HEK293 (cell line): ENCODE results near the gene SHCBP1.

Experiments
- KLF1 ChIP-seq: fragments of 450-650 bp; formaldehyde crosslinking; IDR thresholded peaks from 2 replicates; pipeline ENCODE4 v1.5.1; 2016; ENCODE audit warnings: missing biosample characterization, missing genetic modification characterization
- PRDM1 ChIP-seq: fragments of 450-650 bp; formaldehyde crosslinking; IDR thresholded peaks from 2 replicates; pipeline ENCODE4; 2016; ENCODE audit warnings: missing biosample characterization, missing genetic modification characterization
- YY1 ChIP-seq: fragments of 450-650 bp; formaldehyde crosslinking; IDR thresholded peaks from 2 replicates; pipeline ENCODE4 v1.5.1; 2018; ENCODE audit warnings: missing biosample characterization, missing genetic modification characterization
- ZBTB1 ChIP-seq: fragments of 450-650 bp; formaldehyde crosslinking; IDR thresholded peaks from 2 replicates; pipeline ENCODE4 v1.5.1; 2016; ENCODE audit warnings: missing biosample characterization, missing genetic modification characterization
- ZNF10 ChIP-seq: fragments of 450-650 bp; formaldehyde crosslinking; IDR thresholded peaks from 2 replicates; pipeline ENCODE4 v1.5.1; 2017; ENCODE audit warnings: missing biosample characterization, missing genetic modification characterization
- ZNF112 ChIP-seq: fragments of 450-650 bp; formaldehyde crosslinking; IDR thresholded peaks from 2 replicates; pipeline ENCODE4 v1.5.0; 2017; ENCODE audit warnings: missing biosample characterization, missing genetic modification characterization
- ZNF529 ChIP-seq: fragments of 450-650 bp; formaldehyde crosslinking; IDR thresholded peaks from 2 replicates; pipeline ENCODE4 v1.5.1; 2017; ENCODE audit warnings: missing genetic modification characterization, missing biosample characterization; ENCODE audit not compliant: insufficient replicate concordance
- TF ChIP-seq, protein P1 (sequence below): fragments of 450-650 bp; formaldehyde crosslinking; IDR thresholded peaks from 2 replicates; pipeline ENCODE4 v1.5.1; 2016; ENCODE audit warnings: missing biosample characterization, missing genetic modification characterization
- TF ChIP-seq, protein P2 (sequence below): fragments of 450-650 bp; formaldehyde crosslinking; IDR thresholded peaks from 2 replicates; pipeline ENCODE4 v1.5.1; 2016; ENCODE audit warnings: missing biosample characterization, missing genetic modification characterization

DNA sequence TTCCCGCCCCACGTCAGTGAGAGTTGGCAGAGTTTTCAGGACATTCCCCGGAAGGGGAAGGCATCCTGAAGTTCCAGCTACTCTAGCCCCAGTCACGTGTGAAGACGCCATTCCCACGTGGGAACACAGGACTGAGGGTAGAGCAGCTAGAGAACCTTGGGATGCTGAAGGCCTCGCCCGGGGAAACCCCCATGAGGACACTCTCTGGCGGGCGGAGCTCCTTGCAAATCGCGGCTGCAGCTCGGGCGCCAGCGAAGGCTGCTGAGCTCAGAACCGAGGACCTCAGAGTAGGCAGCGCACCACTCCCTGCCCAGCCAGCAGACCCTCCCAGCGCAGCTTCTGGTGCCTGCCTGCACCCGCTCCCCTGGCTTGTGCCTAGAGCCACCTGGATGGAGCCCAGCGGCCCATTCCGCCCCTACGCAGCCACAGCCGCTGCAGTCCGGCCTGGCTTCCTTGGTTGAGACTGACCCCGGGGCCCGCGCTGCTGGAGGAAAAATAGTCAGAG is 51.9 kb downstream of the SHCBP1 start:
- TF ChIP-seq ZNF10 (tag by site-specific recombination) (no peak), KLF1 (no peak), PRDM1 (tag by site-specific recombination) (no peak), ZNF112 (tag by site-specific recombination) (no peak), ZNF529 (tag by site-specific recombination) (no peak), YY1 (tag by site-specific recombination) (no peak), ZBTB1 (no peak)
- TF ChIP-seq, protein P1, sequence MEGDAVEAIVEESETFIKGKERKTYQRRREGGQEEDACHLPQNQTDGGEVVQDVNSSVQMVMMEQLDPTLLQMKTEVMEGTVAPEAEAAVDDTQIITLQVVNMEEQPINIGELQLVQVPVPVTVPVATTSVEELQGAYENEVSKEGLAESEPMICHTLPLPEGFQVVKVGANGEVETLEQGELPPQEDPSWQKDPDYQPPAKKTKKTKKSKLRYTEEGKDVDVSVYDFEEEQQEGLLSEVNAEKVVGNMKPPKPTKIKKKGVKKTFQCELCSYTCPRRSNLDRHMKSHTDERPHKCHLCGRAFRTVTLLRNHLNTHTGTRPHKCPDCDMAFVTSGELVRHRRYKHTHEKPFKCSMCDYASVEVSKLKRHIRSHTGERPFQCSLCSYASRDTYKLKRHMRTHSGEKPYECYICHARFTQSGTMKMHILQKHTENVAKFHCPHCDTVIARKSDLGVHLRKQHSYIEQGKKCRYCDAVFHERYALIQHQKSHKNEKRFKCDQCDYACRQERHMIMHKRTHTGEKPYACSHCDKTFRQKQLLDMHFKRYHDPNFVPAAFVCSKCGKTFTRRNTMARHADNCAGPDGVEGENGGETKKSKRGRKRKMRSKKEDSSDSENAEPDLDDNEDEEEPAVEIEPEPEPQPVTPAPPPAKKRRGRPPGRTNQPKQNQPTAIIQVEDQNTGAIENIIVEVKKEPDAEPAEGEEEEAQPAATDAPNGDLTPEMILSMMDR (tag by site-specific recombination) = no peak
- TF ChIP-seq, protein P2, sequence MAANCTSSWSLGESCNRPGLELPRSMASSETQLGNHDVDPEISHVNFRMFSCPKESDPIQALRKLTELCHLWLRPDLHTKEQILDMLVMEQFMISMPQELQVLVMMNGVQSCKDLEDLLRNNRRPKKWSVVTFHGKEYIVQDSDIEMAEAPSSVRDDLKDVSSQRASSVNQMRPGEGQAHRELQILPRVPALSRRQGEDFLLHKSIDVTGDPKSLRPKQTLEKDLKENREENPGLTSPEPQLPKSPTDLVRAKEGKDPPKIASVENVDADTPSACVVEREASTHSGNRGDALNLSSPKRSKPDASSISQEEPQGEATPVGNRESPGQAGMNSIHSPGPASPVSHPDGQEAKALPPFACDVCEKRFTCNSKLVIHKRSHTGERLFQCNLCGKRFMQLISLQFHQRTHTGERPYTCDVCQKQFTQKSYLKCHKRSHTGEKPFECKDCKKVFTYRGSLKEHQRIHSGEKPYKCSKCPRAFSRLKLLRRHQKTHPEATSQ = no peak
